Pancreas (tissue), 10 donors: ENCODE results near the gene FUZ. TPM values are rescaled to one million over a fixed set of nuclear protein-coding genes. Genes with fewer than 3 reads are reported as not detected.

Source experiments
- ATAC-seq, 4 donors: fragments of 200-7000 bp; cut with Tn5 transposase; one replicate each; pipeline versions ENCODE4 v1.8.0 to v1.9.1; 2020; ENCODE audit warnings: mild to moderate bottlenecking in 4 of 4, moderate library complexity in 4 of 4
- DNase-seq, 6 donors: peaks; one replicate each; pipeline ENCODE4 v3.0.0-alpha.2; 2020
- FAIRE-seq: peaks from 2 replicates; lab custom pipeline; 2012; peaks lifted over from hg19 to GRCh38; lab: Jason Lieb, UNC
- H3K27ac ChIP-seq, 4 donors: fragments of 200-600 bp; sonication (generic); 1 replicate in 3 of 4; 2 replicates in 1 of 4; pipeline versions ENCODE4 v1.5.0 to v1.8.0; 2020
- H3K27me3 ChIP-seq, 4 donors: fragments of 200-600 bp; one replicate each; pipeline ENCODE4 v1.8.0; 2021
- H3K36me3 ChIP-seq, 3 donors: fragments of 200-600 bp; sonication (generic) in 1 of 3; one replicate each; pipeline versions ENCODE4 v1.5.0 to v1.8.0; 2020 to 2021
- H3K4me1 ChIP-seq, 3 donors: fragments of 200-600 bp; one replicate each; pipeline ENCODE4 v1.8.0; 2021
- H3K4me3 ChIP-seq, 4 donors: fragments of 200-600 bp; sonication (generic) in 2 of 4; one replicate each; pipeline versions ENCODE4 v1.5.0 to v1.8.0; 2020 to 2021
- H3K9me3 ChIP-seq, 4 donors: fragments of 200-600 bp; one replicate each; pipeline ENCODE4 v1.8.0; 2021
- WGBS, 2 donors: extraction: QIAGEN DNeasy Blood & Tissue Kit; methylation state at CpG; one replicate each; pipeline ENCODE4 v1.1.7; 2013; 5-methylcytosine and 5-hydroxymethylcytosine counted together
- intact Hi-C, 3 donors: fragments of 100-400 bp; cut with DNase I; formaldehyde crosslinking; loops; one replicate each; pipeline versions ENCODE4 v1.11.1 to v1.14.2; 2022
- polyA plus RNA-seq, 2 donors: library from polyadenylated mRNA; stranded (reverse); fragments of 200-250 nt; gene quantifications; one replicate each; pipeline ENCODE4 v1.2.3, GENCODE V29; 2013
- total RNA-seq, 6 donors: library from RNA; stranded (reverse); fragmentation: NEBNext Ultra II Directional in 4 of 6; extraction: Animal tissue kit (Norgen Biotek cat#: 25700) in 4 of 6; gene quantifications; one replicate each; pipeline versions ENCODE4 v1.2.1 to v1.2.4, GENCODE V29; 2021 to 2023
- TF ChIP-seq, protein P1 (sequence below), 4 donors: fragments of 200-600 bp; sonication (generic) in 3 of 4; IDR thresholded peaks; one replicate each; pipeline versions ENCODE4 v1.5.0 to v1.8.0; 2021; ENCODE audit warnings: antibody characterized with exemption in 4 of 4
- donor health status: healthy with polysubstance abuse.
- donor health status: DM: no; HTN: no; CAD: no; lungs with moderate emphysema.
- donor health status: DM: no; HTN: no; CAD: no.
- donor health status: control.
- donor health status: control.
- donor health status: Bipolar disorder and iron deficiency.
- donor health status: DM: yes; HTN: yes; CAD: no.
- donor health status: DM: no; HTN: no; CAD: no.
- donor health status: DM: no; HTN: no; CAD: no.
- donor health status: DM: yes; HTN: yes; CAD: no.

The FUZ gene
- total and polyA plus RNA-seq, 8 donors = 8.8 to 30.3 (median 15.6) TPM

DNA sequence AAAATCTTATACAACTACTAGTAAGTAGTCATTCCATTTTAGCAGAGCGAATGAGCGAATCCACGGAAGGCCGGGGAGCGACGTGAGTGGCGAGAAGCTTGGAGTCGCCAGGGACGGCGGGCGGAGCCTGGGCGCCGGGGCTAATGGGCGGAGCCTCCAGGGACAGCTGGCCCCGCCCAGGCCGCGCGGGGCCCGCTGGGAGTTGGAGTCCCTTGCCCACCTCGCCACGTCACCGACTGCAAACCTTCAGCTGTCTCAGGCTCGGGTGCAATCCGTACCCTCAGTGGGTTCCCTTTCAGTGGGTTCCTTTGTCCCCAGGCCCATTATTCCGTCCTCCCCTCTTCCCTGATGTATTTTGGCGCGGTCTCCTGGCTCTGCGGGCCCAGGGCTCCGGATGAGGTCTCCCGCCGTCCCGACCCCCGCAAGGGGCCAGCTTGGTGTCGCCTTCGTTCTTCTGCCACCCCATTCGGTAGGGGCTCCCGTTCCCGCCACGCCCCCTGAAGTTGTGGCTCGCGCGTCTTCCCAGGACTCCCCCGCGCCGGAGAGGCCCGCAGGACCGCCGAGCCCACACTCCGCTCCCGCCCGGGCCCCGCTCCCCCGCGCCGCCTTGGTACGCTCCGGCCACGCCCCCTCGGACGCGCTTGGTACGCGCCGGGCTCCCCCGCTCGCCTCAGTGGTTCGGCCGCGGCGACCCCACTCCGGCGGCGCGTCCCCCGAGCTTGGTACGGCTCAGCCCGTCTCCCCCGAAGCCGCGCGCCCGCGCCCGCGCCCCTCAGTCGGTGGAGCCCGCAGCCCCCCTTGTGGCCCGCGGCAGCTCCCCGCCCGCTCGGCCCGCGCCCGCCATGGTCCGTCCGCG is 37.6 kb upstream of the FUZ start, which contains the start of gene PTOV1:
Gene PTOV1 (plus strand): TSS at position 673 of the 856 bp plus-strand sequence.
- H3K9me3 ChIP-seq = no peaks in the 10 kb centered on the region
- no peaks in the 10 kb centered on the region for H3K27me3 ChIP-seq
- peak within 1 kb of the TSS; percentile 100 for H3K27ac ChIP-seq
- ATAC-seq (peak; percentile 91 to 94 (median 92)), DNase-seq (peak; percentile 88 to 97 (median 94)), FAIRE-seq (no peak)
- 1% methylated on average over 70 to 98 of the region's 98 CpGs for WGBS, 2 donors
- peaks cover 0 to 7% (median 0%) of the 10 kb centered on the region in 3 donors for H3K36me3 ChIP-seq
- intact Hi-C loops = no loop called here
- peak within 1 kb of the TSS; percentile 77 to 93 (median 88) for H3K4me3 ChIP-seq
- TF ChIP-seq, protein P1, sequence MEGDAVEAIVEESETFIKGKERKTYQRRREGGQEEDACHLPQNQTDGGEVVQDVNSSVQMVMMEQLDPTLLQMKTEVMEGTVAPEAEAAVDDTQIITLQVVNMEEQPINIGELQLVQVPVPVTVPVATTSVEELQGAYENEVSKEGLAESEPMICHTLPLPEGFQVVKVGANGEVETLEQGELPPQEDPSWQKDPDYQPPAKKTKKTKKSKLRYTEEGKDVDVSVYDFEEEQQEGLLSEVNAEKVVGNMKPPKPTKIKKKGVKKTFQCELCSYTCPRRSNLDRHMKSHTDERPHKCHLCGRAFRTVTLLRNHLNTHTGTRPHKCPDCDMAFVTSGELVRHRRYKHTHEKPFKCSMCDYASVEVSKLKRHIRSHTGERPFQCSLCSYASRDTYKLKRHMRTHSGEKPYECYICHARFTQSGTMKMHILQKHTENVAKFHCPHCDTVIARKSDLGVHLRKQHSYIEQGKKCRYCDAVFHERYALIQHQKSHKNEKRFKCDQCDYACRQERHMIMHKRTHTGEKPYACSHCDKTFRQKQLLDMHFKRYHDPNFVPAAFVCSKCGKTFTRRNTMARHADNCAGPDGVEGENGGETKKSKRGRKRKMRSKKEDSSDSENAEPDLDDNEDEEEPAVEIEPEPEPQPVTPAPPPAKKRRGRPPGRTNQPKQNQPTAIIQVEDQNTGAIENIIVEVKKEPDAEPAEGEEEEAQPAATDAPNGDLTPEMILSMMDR (IDR thresholded peaks at IDR 0.05) = no peak
- peaks cover 0 to 9% (median 0%) of the 10 kb centered on the region in 3 donors for H3K4me1 ChIP-seq

DNA sequence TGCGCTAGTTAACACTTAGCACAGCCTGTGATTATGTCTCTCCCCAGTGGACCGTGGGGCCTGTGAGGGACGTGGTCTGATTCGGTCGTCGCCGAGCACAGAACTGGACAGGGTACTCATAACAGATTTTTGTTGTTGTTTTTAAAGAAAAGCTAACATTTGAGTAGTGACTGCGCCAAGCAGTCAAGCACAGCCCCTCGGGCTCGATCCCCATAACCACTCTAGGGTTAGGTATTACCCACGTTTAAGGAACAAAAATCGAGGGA is 37.1 kb upstream of the FUZ start:
- no peak for FAIRE-seq
- intact Hi-C loops = no loop called here
- DNase-seq = peak in 2 of 6 donors; percentile 30 to 57
- Histone ChIP-seq H3K4me3 (peak overlapping the region; percentile 77 to 93 (median 88)), H3K4me1 (peaks cover 0 to 9% (median 0%) of the 10 kb centered on the region in 3 donors), H3K27me3 (no peaks in the 10 kb centered on the region), H3K9me3 (no peaks in the 10 kb centered on the region), H3K27ac (peak overlapping the region; percentile 100), H3K36me3 (peaks cover 0 to 2% (median 0%) of the 10 kb centered on the region in 3 donors)
- 40 to 51% methylated on average over 12 of the region's 12 CpGs for WGBS, 2 donors
- TF ChIP-seq, protein P1 (IDR thresholded peaks at IDR 0.05) = no peak
- no peak for ATAC-seq

DNA sequence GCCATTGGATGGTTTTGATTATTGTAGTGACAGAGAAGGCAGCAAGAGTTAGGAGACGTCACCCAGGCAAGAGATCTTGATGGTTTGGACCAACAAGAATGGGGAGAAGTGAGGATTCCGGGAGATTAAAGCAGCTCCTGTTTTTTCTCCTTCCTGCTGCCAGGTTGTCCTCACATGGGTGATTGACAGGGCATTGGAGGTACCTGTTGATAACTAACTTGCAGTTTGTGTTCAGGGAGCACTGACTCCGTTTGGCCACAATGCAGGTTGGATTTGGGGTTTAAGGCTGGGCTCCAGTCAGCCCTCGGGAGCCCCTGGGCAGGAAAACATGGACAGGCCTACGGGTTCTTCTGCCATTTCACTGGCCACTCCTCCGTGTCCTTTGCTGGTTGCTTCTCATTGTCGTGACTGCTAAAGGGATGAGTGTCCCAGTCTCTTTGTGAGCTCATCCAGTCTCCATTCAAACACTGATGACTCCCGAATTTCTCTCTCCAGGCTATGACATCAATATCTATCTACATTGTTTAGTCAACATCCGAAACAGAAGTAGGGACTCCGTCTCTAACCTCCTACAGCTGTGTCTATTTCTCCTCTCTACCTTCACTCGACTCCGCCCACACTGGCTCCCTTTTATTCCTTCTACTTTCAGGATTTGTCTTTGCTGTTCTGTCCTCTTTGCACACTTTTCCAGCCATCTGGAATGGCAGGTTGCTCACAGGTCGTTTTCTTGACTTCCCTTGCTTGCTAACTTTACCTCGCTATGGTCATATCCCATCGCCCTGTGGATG is 36.5 kb upstream of the FUZ start:
- peak in 1 of 6 donors; percentile 21 for DNase-seq
- H3K4me1 ChIP-seq = peaks cover 0 to 9% (median 0%) of the 10 kb centered on the region in 3 donors
- no peaks in the 10 kb centered on the region for H3K27me3 ChIP-seq
- intact Hi-C loops = no loop called here
- WGBS, 2 donors = 86 to 88% methylated on average over 15 of the region's 15 CpGs
- no peaks in the 10 kb centered on the region for H3K9me3 ChIP-seq
- no peak for ATAC-seq
- H3K27ac ChIP-seq = peak overlapping the region in 2 of 4 donors; percentile 100
- TF ChIP-seq, protein P1 (IDR thresholded peaks at IDR 0.05) = no peak
- peak overlapping the region in 3 of 4 donors; percentile 77 to 93 (median 93) for H3K4me3 ChIP-seq
- no peaks in the 10 kb centered on the region for H3K36me3 ChIP-seq
- no peak for FAIRE-seq

DNA sequence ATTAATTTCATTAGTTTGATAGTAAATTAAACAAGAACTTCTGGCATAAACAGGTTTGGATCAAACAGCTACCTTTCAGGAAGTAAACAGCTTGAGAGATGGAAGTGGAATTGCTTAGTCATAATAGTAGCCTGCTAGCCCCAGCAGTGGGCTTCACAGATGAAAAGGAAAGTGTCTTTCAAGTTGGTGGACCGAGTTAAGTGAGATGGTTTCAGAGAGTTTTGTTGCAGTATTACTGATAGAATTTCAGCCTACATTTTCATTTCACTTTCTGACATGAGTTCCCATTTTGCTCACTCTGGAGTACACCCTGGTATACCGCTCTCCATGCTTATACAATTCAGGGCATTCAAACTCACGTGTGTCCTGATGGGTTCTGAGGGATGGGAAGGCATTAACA is 35.8 kb upstream of the FUZ start:
- 92 to 95% methylated on average over 3 of the region's 3 CpGs for WGBS, 2 donors
- TF ChIP-seq, protein P1 (IDR thresholded peaks at IDR 0.05) = no peak
- no peaks in the 10 kb centered on the region for H3K9me3 ChIP-seq
- DNase-seq (no peak), FAIRE-seq (no peak), ATAC-seq (no peak)
- H3K36me3 ChIP-seq = no peaks in the 10 kb centered on the region
- H3K4me3 ChIP-seq = no peak overlapping the region
- intact Hi-C loops = no loop called here
- no peak overlapping the region for H3K27ac ChIP-seq
- peaks cover 0 to 9% (median 0%) of the 10 kb centered on the region in 3 donors for H3K4me1 ChIP-seq
- H3K27me3 ChIP-seq = no peaks in the 10 kb centered on the region
